Heart right ventricle (tissue), 16 donors: ENCODE results near the gene IL17RA. TPM values are rescaled to one million over a fixed set of nuclear protein-coding genes. Genes with fewer than 3 reads are reported as not detected.

Experiments
- ATAC-seq, 8 donors: fragments of 200-7000 bp; cut with Tn5 transposase; one replicate each; pipeline ENCODE4 v1.9.1; 2020; ENCODE audit warnings: mild to moderate bottlenecking in 8 of 8, moderate library complexity in 8 of 8, moderate number of reproducible peaks in 1 of 8
- DNase-seq, 2 donors: peaks; one replicate each; pipeline ENCODE4 v3.0.0-alpha.2; 2020
- H3K27ac ChIP-seq, 10 donors: fragments of 200-600 bp; sonication (generic) in 2 of 10; one replicate each; pipeline versions ENCODE4 v1.5.0 to v1.8.0; 2020 to 2022; ENCODE audit warnings: mild to moderate bottlenecking in 3 of 10
- H3K27me3 ChIP-seq, 7 donors: fragments of 200-600 bp; one replicate each; pipeline ENCODE4 v1.8.0; 2021 to 2022; ENCODE audit warnings: mild to moderate bottlenecking in 2 of 7
- H3K36me3 ChIP-seq, 9 donors: fragments of 200-600 bp; sonication (generic) in 1 of 9; one replicate each; pipeline versions ENCODE4 v1.5.0 to v1.8.0; 2020 to 2022; ENCODE audit warnings: mild to moderate bottlenecking in 2 of 9
- H3K4me1 ChIP-seq, 9 donors: fragments of 200-600 bp; sonication (generic) in 1 of 9; one replicate each; pipeline versions ENCODE4 v1.5.0 to v1.8.0; 2020 to 2022; ENCODE audit warnings: mild to moderate bottlenecking in 4 of 9
- H3K4me3 ChIP-seq, 10 donors: fragments of 200-600 bp; sonication (generic) in 2 of 10; one replicate each; pipeline versions ENCODE4 v1.5.0 to v1.8.0; 2020 to 2022; ENCODE audit warnings: mild to moderate bottlenecking in 7 of 10, moderate library complexity in 2 of 10
- H3K9me3 ChIP-seq, 11 donors: fragments of 200-600 bp in 10 of 11; sonication (generic) in 2 of 11; one replicate each; pipeline versions ENCODE4 v1.5.0 to v1.8.0; 2013 to 2022; ENCODE audit warnings: mild to moderate bottlenecking in 2 of 11, control low read depth in 1 of 11, moderate library complexity in 1 of 11
- WGBS, 2 donors: extraction: QIAGEN DNeasy Blood & Tissue Kit; methylation state at CpG; one replicate each; pipeline ENCODE4 v1.1.7; 2013; ENCODE audit warnings: inconsistent platforms in 1 of 2; 5-methylcytosine and 5-hydroxymethylcytosine counted together
- intact Hi-C, 10 donors: fragments of 100-400 bp; cut with DNase I; formaldehyde crosslinking; loops; one replicate each; pipeline versions ENCODE4 v1.11.1 to v1.14.2; 2022
- polyA plus RNA-seq, 2 donors: library from polyadenylated mRNA; stranded (reverse); fragments of 200-250 nt; gene quantifications; one replicate each; pipeline ENCODE4 v1.2.3, GENCODE V29; 2013
- total RNA-seq, 10 donors: library from RNA; stranded (reverse); fragmentation: NEBNext Ultra II Directional in 3 of 10; extraction: Animal tissue kit (Norgen Biotek cat#: 25700) in 3 of 10; gene quantifications; one replicate each; pipeline versions ENCODE4 v1.2.1 to v1.2.4, GENCODE V29; 2021 to 2023
- TF ChIP-seq, protein P1 (sequence below), 9 donors: fragments of 200-600 bp; sonication (generic) in 2 of 9; IDR thresholded peaks; one replicate each; pipeline versions ENCODE4 v1.5.0 to v1.8.0; 2021 to 2022; ENCODE audit warnings: antibody characterized with exemption in 9 of 9, mild to moderate bottlenecking in 5 of 9, moderate library complexity in 1 of 9
- donor health status: Arrhythmogenic right ventricular cardiomyopathy.
- donor health status: ischemic (EF 13 %, LVEDD 7.1; RV severe dilation, severe dysfunction).
- donor health status: healthy with polysubstance abuse.
- donor health status: DM: no; HTN: yes; CAD: no.
- donor health status: DM: no; HTN: no; CAD: no.
- donor health status: ischemic (EF 25% LVEDD 6.9; RV normal size, moderate dysfunction).
- donor health status: ischemic (EF 25% LVEDD 5.7; RV mildly dilated, moderate dysfunction).
- donor health status: healthy.
- donor health status: DM: yes; HTN: yes; CAD: no.
- donor health status: Ischemic cardiomyopathy.
- donor health status: ischemic (EF 35%, LVEDD 5.7; RV mildly dilated, moderate dysfunction).
- donor health status: nonischemic (EF 11% LVEDD 7.7; RV severe dilation, severe dysfunction).
- donor health status: DM: yes; HTN: yes; CAD: no.
- donor health status: PGD.
- donor health status: ischemic (EF 29% LVEDD 5.4; RV normal size, mild dysfunction).
- donor health status: nonischemic (EF 23%, LVEDD 6.1; RV moderate dilation, normal function).

The IL17RA gene
- total and polyA plus RNA-seq, 12 donors = 4.0 to 15.9 (median 5.4) TPM

DNA sequence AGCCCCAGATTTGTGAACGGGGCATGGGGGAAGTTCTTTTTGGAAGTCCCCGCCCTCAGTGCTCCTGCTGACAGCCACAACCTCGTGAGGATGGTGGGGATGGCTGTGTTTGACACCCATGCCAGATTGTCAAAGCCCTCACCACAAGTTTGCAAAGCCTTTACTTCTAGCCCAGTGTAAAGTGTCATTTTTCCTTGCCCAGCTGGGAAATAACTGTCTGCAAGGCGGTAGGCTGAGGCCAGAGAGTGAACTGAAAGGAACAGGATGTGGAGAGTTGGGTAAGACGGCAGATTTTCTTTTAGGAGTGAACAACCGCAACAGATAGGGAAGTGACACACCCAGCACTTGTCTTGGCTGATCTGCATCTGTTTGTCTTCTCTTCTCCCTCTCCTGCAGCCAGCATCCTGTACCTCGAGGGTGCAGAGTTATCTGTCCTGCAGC lies 13.6 kb downstream of the IL17RA start:
- Histone ChIP-seq H3K9me3 (no peaks in the 10 kb centered on the region), H3K27ac (peak overlapping the region in 1 of 10 donors; percentile 79), H3K36me3 (peaks cover 0 to 67% (median 23%) of the 10 kb centered on the region in 9 donors), H3K27me3 (no peaks in the 10 kb centered on the region), H3K4me3 (no peak overlapping the region), H3K4me1 (peaks cover 0 to 87% (median 0%) of the 10 kb centered on the region in 9 donors)
- WGBS, 2 donors = 73 to 76% methylated on average over 7 of the region's 7 CpGs
- intact Hi-C loops = no loop called here
- TF ChIP-seq, protein P1, sequence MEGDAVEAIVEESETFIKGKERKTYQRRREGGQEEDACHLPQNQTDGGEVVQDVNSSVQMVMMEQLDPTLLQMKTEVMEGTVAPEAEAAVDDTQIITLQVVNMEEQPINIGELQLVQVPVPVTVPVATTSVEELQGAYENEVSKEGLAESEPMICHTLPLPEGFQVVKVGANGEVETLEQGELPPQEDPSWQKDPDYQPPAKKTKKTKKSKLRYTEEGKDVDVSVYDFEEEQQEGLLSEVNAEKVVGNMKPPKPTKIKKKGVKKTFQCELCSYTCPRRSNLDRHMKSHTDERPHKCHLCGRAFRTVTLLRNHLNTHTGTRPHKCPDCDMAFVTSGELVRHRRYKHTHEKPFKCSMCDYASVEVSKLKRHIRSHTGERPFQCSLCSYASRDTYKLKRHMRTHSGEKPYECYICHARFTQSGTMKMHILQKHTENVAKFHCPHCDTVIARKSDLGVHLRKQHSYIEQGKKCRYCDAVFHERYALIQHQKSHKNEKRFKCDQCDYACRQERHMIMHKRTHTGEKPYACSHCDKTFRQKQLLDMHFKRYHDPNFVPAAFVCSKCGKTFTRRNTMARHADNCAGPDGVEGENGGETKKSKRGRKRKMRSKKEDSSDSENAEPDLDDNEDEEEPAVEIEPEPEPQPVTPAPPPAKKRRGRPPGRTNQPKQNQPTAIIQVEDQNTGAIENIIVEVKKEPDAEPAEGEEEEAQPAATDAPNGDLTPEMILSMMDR (IDR thresholded peaks at IDR 0.05) = no peak
- ATAC-seq (peak in 7 of 8 donors; percentile 40 to 78 (median 56)), DNase-seq (no peak)

DNA sequence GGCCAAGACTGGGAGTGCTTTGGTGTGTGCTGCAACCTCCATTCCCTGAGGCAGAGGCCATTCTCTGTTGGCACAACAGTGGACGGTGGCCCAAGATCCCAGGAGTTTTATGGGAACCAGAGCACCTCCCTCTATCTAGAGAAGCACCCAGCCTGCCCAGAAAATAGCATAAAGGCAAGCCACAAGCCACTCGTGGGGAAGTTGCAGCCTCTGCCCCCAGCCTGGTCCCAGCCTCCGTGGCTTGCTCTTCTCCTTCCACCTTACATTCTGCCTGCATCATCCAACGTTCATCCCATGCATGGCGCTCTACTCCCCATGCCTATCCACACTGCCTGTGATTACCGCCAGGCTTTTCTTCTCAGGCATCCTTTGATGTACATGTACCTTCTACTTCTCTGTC lies 15.8 kb downstream of the IL17RA start:
- no peaks in the 10 kb centered on the region for H3K27me3 ChIP-seq
- H3K36me3 ChIP-seq = peaks cover 0 to 81% (median 23%) of the 10 kb centered on the region in 9 donors
- H3K27ac ChIP-seq = peak overlapping the region in 1 of 10 donors; percentile 4
- TF ChIP-seq, protein P1 (IDR thresholded peaks at IDR 0.05) = no peak
- no peak overlapping the region for H3K4me3 ChIP-seq
- 81 to 85% methylated on average over 6 of the region's 6 CpGs for WGBS, 2 donors
- DNase-seq = no peak
- intact Hi-C loops = no loop called here
- ATAC-seq = no peak
- H3K4me1 ChIP-seq = peaks cover 0 to 84% (median 0%) of the 10 kb centered on the region in 9 donors
- no peaks in the 10 kb centered on the region for H3K9me3 ChIP-seq

DNA sequence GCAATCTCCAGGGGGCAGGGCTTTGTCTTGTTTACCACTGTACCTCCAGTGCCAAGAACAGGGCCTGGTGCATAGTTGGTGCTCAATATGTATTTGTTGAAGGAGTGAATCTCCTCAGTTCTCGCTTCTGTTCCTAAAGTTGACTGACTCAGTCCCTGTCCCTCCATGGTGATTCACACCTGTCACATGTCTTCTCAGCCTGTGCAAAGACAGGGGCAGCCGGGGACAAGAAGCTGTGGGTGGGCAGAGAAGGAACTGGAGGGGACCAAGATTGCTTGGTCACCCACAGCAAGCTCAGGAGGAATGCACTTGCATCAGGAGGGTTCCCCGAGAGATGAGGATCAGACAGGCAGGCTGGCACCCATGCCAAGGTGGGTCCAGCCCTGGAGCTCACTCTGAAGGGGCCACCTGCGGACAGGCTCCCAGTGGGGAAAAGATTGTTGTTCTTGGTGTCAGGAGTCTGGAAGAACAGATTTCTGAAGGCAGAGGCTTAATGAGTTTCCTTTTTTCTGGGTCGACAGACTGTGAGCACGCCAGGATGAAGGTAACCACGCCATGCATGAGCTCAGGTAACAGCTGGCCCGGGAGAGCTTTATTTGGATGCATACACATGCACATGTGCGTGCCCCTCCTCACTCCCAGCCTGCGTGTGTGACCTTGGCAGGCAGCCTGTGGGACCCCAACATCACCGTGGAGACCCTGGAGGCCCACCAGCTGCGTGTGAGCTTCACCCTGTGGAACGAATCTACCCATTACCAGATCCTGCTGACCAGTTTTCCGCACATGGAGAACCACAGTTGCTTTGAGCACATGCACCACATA lies 16.9 kb downstream of the IL17RA start:
- TF ChIP-seq, protein P1 (IDR thresholded peaks at IDR 0.05) = no peak
- H3K9me3 ChIP-seq = no peaks in the 10 kb centered on the region
- H3K36me3 ChIP-seq = peaks cover 0 to 92% (median 23%) of the 10 kb centered on the region in 9 donors
- intact Hi-C loops = no loop called here
- H3K4me1 ChIP-seq = peaks cover 0 to 82% (median 0%) of the 10 kb centered on the region in 9 donors
- 89 to 90% methylated on average over 14 of the region's 14 CpGs for WGBS, 2 donors
- H3K27me3 ChIP-seq = no peaks in the 10 kb centered on the region
- no peak for DNase-seq
- ATAC-seq = no peak
- H3K4me3 ChIP-seq = no peak overlapping the region
- peak overlapping the region in 1 of 10 donors; percentile 32 for H3K27ac ChIP-seq

DNA sequence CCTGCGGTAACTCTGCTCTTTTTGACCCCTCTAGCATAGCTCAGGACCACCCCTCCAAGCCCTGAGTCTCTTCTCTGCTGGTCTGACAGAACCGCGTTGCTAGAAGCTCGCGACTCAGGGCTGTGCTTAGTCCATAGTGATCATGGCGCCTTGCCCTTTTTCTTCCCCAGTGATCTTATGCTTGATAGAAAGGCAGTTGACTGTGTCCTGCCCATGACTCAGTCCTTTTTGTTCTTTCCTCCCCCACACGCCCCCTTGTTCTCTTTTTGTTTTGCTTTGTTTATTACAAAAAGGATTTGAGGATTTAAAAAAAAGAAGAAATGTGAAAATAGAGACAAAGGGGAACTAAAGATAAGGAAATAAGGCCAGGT lies 17.5 kb downstream of the IL17RA start:
- no peak for DNase-seq
- TF ChIP-seq, protein P1 (IDR thresholded peaks at IDR 0.05) = no peak
- no peak for ATAC-seq
- WGBS, 2 donors = 91 to 95% methylated on average over 7 of the region's 7 CpGs
- no peaks in the 10 kb centered on the region for H3K9me3 ChIP-seq
- H3K4me3 ChIP-seq = no peak overlapping the region
- H3K27ac ChIP-seq = peak overlapping the region in 1 of 10 donors; percentile 32
- intact Hi-C loops = no loop called here
- no peaks in the 10 kb centered on the region for H3K27me3 ChIP-seq
- peaks cover 0 to 78% (median 0%) of the 10 kb centered on the region in 9 donors for H3K4me1 ChIP-seq
- peaks cover 0 to 93% (median 23%) of the 10 kb centered on the region in 9 donors for H3K36me3 ChIP-seq
